Measurements from ENCODE around the gene C11orf58.

DNA sequence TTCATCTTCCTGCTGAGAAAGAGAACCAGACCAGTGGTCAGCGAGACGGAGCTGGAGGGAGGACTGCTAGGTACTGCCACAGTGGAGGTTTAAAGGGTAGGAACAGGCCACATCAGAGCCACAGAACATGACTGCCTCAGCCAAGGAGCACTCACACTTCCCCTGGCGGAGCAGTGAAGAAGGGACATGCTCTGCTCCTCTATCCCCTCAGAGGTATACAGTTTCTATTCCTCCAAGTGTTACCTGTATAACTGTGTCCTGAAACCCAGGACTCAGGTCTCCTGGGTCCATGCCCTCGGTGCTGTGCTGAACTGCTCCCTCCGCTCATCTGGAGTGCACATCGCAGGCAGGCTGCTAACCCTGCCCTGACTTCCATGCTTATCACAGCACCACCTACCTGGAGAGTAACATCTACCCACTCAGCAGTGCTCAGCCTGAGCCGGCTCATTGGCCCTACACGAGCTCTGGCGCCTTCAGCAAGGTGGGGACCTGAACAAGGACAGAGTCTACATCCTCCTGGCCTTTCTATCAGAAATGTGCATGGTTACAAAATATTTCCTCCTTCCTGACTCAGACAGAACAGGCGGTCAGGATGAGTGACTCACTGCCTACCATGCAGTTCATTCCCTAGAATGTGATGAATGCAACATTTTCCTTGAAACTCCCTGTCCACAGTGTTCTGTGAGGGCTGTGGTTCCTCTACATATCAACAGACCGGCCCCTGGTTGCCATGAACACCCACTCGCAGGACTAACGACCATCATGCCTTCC, 52.9 kb downstream of the C11orf58 start:
- TF ChIP-seq, protein P1, sequence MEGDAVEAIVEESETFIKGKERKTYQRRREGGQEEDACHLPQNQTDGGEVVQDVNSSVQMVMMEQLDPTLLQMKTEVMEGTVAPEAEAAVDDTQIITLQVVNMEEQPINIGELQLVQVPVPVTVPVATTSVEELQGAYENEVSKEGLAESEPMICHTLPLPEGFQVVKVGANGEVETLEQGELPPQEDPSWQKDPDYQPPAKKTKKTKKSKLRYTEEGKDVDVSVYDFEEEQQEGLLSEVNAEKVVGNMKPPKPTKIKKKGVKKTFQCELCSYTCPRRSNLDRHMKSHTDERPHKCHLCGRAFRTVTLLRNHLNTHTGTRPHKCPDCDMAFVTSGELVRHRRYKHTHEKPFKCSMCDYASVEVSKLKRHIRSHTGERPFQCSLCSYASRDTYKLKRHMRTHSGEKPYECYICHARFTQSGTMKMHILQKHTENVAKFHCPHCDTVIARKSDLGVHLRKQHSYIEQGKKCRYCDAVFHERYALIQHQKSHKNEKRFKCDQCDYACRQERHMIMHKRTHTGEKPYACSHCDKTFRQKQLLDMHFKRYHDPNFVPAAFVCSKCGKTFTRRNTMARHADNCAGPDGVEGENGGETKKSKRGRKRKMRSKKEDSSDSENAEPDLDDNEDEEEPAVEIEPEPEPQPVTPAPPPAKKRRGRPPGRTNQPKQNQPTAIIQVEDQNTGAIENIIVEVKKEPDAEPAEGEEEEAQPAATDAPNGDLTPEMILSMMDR (IDR thresholded peaks at IDR 0.05; ENCODE audit: poor library complexity) = no peak
- TF ChIP-seq EZH2 (IDR thresholded peaks at IDR 0.05; ENCODE audit: borderline replicate concordance) (no peak), EZH2phosphoT487 (IDR thresholded peaks at IDR 0.05; ENCODE audit: low read depth, severe bottlenecking, unreplicated experiment) (no peak)

Measured in hepatocyte (in vitro differentiated cells).